ENCODE measurements around the gene CHN1.

CHN1 gene

DNA sequence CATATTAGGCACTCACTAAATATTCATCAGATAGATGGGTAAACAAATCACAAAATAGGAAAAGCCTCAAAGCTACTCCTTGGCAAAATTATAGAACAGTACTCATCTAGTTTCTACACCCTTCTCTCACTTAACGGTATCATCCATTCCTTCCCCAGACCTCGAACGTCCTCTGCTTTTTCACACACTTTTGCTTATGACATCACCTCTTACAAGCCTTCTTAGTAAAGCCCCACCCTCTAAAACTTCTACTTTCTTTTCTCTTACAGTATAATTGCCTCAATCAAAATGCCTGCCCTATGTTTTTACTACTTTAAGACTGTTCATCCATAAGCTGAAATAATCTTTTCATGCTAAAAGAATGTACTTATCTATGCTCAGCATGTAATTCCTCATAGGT is 8.1 kb downstream of the CHN1 start:
- TF ChIP-seq, protein P1, sequence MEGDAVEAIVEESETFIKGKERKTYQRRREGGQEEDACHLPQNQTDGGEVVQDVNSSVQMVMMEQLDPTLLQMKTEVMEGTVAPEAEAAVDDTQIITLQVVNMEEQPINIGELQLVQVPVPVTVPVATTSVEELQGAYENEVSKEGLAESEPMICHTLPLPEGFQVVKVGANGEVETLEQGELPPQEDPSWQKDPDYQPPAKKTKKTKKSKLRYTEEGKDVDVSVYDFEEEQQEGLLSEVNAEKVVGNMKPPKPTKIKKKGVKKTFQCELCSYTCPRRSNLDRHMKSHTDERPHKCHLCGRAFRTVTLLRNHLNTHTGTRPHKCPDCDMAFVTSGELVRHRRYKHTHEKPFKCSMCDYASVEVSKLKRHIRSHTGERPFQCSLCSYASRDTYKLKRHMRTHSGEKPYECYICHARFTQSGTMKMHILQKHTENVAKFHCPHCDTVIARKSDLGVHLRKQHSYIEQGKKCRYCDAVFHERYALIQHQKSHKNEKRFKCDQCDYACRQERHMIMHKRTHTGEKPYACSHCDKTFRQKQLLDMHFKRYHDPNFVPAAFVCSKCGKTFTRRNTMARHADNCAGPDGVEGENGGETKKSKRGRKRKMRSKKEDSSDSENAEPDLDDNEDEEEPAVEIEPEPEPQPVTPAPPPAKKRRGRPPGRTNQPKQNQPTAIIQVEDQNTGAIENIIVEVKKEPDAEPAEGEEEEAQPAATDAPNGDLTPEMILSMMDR (IDR thresholded peaks at IDR 0.05) = no peak
- H3K27ac ChIP-seq = no peak overlapping the region
- no peak for DNase-seq (ENCODE audit: low spot score)
- no peak overlapping the region for H3K4me3 ChIP-seq

DNA sequence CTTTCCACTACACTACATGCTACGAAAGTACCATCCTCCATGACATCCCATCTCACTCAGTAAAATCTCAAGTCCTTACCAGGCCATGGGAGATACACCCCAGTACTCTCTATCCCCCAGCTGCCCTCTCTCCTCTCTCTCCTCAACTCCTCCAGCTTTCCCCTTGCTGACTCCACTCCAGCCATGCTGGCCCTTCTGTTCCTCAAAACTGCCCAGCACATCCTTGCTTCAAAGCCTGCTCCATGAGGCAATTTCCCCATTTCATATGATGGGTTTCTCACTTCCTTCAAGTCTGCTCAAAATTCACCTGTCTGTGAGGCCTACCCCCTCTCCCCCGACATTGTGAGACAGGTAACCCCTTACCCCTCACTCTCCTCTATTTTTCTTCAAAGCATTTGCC is 8.6 kb downstream of the CHN1 start:
- TF ChIP-seq, protein P1 (IDR thresholded peaks at IDR 0.05) = no peak
- no peak for DNase-seq (ENCODE audit: low spot score)
- no peak overlapping the region for H3K4me3 ChIP-seq
- no peak overlapping the region for H3K27ac ChIP-seq

DNA sequence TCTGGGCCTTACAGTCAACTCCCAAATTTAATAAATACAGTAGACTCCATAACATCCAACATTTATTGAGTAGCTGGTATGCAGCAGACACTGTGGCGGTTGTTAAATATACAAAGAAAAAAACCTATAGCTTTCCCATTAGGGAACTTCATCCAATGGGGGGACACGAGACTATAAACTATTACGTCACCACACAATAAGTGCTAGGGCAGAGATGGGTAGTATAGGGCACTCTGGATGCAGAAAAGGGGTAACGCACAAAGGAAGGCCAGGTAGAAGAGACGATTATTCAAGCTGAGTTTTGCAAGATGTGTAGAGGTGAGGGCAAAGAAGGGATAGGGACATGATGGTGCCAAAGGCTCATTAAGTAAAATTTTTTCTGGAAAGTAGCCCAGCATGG is 10.8 kb downstream of the CHN1 start:
- TF ChIP-seq, protein P1 (IDR thresholded peaks at IDR 0.05) = no peak
- DNase-seq (ENCODE audit: low spot score) = no peak
- Histone ChIP-seq H3K27ac (no peak overlapping the region), H3K4me3 (no peak overlapping the region)

DNA sequence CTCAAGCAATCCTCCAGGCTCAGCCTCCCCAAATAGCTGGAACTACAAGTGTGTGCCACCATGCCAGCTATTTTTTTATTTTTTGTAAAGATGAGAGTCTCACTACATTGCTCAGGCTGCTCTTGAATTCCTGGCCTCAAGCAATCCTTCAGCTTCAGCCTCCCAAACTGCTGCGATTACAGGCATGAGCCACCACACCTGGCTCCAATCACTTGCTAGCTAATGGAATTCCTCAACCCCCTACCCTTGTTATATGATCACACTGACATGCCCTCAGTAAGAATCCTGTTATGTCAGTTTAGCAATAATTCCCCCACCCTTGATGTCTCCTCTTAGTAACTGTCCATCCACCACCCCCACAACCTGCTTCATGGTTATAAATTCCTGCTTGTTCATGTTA is 12.3 kb downstream of the CHN1 start:
- TF ChIP-seq, protein P1 (IDR thresholded peaks at IDR 0.05) = no peak
- no peak for DNase-seq (ENCODE audit: low spot score)
- H3K27ac ChIP-seq = no peak overlapping the region
- H3K4me3 ChIP-seq = no peak overlapping the region

DNA sequence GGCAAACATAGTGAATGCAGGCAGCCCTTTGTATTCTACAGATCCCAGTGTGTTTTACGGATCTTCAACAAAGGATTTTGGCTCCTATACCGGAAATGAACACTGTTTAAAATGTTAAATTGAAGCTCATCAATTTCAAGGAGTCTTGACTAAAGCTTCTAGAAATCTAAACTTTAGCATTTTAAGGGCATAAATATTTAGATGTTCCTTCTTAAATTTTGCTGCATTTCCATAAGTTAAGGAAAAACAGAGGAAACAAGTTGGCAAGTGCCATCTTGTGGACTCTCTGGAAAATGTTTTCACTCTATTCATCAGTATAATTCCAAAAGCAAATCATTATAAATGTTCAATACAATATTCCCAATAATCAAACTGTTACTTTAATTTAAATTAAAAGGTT is 19.6 kb downstream of the CHN1 start:
- H3K4me3 ChIP-seq = no peak overlapping the region
- TF ChIP-seq, protein P1 (IDR thresholded peaks at IDR 0.05) = no peak
- no peak for DNase-seq (ENCODE audit: low spot score)
- H3K27ac ChIP-seq = no peak overlapping the region

DNA sequence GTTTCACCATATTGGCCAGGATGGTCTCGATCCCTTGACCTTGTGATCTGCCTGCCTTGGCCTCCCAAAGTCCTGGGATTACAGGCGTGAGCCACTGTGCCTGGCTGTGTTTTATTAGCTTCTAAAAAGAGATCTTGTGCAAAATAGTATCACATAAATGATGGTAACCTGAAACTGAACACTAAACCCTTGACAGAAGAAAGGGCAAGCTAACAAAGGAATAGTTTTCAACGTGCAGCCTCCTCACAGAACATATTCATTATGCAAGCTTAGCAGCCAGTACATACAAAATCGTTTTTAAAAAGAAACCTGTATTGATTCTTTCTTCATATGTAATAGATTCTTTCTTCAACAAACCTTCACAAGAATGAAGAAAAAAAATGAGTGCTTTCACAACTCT is 20.6 kb downstream of the CHN1 start:
- no peak for DNase-seq (ENCODE audit: low spot score)
- Histone ChIP-seq H3K27ac (no peak overlapping the region), H3K4me3 (no peak overlapping the region)
- TF ChIP-seq, protein P1 (IDR thresholded peaks at IDR 0.05) = no peak

DNA sequence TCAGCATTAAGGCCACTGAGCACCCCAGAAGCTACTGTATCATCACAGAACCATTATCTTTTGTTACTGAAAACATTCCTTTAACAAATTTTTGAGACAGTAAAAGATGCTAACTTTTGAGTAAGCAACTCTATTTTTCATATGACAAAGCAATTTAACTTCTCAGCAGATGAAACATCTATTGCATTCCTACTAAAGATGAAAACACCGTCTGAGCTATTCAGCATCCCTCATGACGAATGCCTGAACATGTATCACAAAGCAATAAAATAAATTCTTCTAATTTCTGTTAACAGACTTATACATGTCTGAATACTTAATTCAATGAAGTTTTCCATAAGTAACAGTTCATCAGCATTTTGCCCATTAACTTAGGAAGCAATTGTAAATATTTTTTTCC is 23.9 kb downstream of the CHN1 start:
- Histone ChIP-seq H3K4me3 (no peak overlapping the region), H3K27ac (no peak overlapping the region)
- DNase-seq (ENCODE audit: low spot score) = no peak
- TF ChIP-seq, protein P1 (IDR thresholded peaks at IDR 0.05) = no peak
